GM23248 (cell line): Measurements from ENCODE around the gene ZNF304. TPM values are rescaled to one million over a fixed set of nuclear protein-coding genes. Genes with fewer than 3 reads are reported as not detected.

Experiments
- DNase-seq: peaks from one replicate; pipeline ENCODE4 v3.0.0-alpha.2; 2015
- H2AFZ ChIP-seq: fragments of 200-600 bp; sonication (generic); 2 replicates; pipeline ENCODE4 v1.6.1; 2016; ENCODE audit warnings: antibody characterized with exemption
- H3F3A ChIP-seq: fragments of 200-600 bp; sonication (generic); 2 replicates; pipeline ENCODE4 v1.6.1; 2016; ENCODE audit warnings: mild to moderate bottlenecking, antibody characterized with exemption, mixed run types; ENCODE audit not compliant: insufficient read depth
- H3K27ac ChIP-seq: fragments of 200-600 bp; sonication (generic); 2 replicates; pipeline ENCODE4 v1.5.1; 2016; ENCODE audit warnings: mild to moderate bottlenecking
- H3K27me3 ChIP-seq: fragments of 200-600 bp; sonication (generic); replicated peaks from 2 replicates; pipeline ENCODE4 v1.6.1; 2016; ENCODE audit warnings: mild to moderate bottlenecking; ENCODE audit not compliant: insufficient read depth
- H3K36me3 ChIP-seq: fragments of 200-600 bp; sonication (generic); 2 replicates; pipeline ENCODE4 v1.6.1; 2016; ENCODE audit warnings: low read depth, mild to moderate bottlenecking
- H3K4me1 ChIP-seq: fragments of 200-600 bp; sonication (generic); 2 replicates; pipeline ENCODE4 v1.6.1; 2016; ENCODE audit warnings: mild to moderate bottlenecking; ENCODE audit not compliant: insufficient read depth
- H3K4me2 ChIP-seq: fragments of 200-600 bp; sonication (generic); one replicate; pipeline ENCODE4 v1.6.1; 2016; ENCODE audit warnings: mild to moderate bottlenecking; ENCODE audit not compliant: unreplicated experiment
- H3K4me3 ChIP-seq: fragments of 200-600 bp; sonication (generic); 2 replicates; pipeline ENCODE4 v1.5.1; 2016; ENCODE audit warnings: mild to moderate bottlenecking
- H3K79me2 ChIP-seq: fragments of 200-600 bp; sonication (generic); 2 replicates; pipeline ENCODE4 v1.6.1; 2016; ENCODE audit warnings: mild to moderate bottlenecking; ENCODE audit not compliant: insufficient read depth
- H3K9ac ChIP-seq: fragments of 200-600 bp; sonication (generic); 2 replicates; pipeline ENCODE4 v1.6.1; 2016; ENCODE audit warnings: mild to moderate bottlenecking
- H3K9me2 ChIP-seq: fragments of 200-600 bp; sonication (generic); 2 replicates; pipeline ENCODE4 v1.6.1; 2016; ENCODE audit warnings: mixed run types, mild to moderate bottlenecking, moderate library complexity; ENCODE audit not compliant: insufficient read depth
- H3K9me3 ChIP-seq: fragments of 200-600 bp; sonication (generic); one replicate; pipeline ENCODE4 v1.6.1; 2017; ENCODE audit warnings: low read depth
- H4K20me1 ChIP-seq: fragments of 200-600 bp; sonication (generic); 2 replicates; pipeline ENCODE4 v1.6.0; 2016; ENCODE audit not compliant: insufficient read depth
- EZH2 ChIP-seq: fragments of 200-600 bp; sonication (generic); IDR thresholded peaks from 2 replicates; pipeline ENCODE4 v1.6.1; 2018; ENCODE audit warnings: antibody characterized with exemption, mild to moderate bottlenecking; ENCODE audit not compliant: insufficient read depth, poor library complexity, severe bottlenecking
- EZH2phosphoT487 ChIP-seq: fragments of 200-600 bp; sonication (generic); IDR thresholded peaks from 2 replicates; pipeline ENCODE4 v1.6.1; 2018; ENCODE audit warnings: antibody characterized with exemption, moderate library complexity, mild to moderate bottlenecking, low read depth; ENCODE audit not compliant: insufficient read depth
- WGBS, 2 experiments: methylation state at CpG; one replicate each; pipeline ENCODE4 v1.1.6; 2015 to 2017; ENCODE audit warnings: low lambda C conversion rate in 2 of 2, low coverage in 1 of 2; ENCODE audit errors: missing lambda C conversion rate in 2 of 2; 5-methylcytosine and 5-hydroxymethylcytosine counted together
- in situ Hi-C: fragments of 300-500 bp; cut with MboI; formaldehyde crosslinking; loops from 2 replicates; pipeline ENCODE4 v1.15.0; 2020
- polyA plus RNA-seq: library from polyadenylated mRNA; unstranded; fragments of >200 nt; fragmentation: Nextera tagmentation; extraction: Ambion mirVana; gene quantifications from 2 replicates; pipeline ENCODE4 v1.2.1, GENCODE V29; 2016
- total RNA-seq: library from RNA; depleted of rRNA; stranded (reverse); fragments of >200 nt; shearing (Covaris generic); gene quantifications from 2 replicates; pipeline ENCODE4 v1.2.3, GENCODE V29; 2014; rRNA removed

The ZNF304 gene
- total and polyA plus RNA-seq, 2 experiments from 2014 or later = 4.2 to 7.8 TPM

GRCh38 chr19:57398868-57399267, 47.8 kb downstream of the ZNF304 start:
- Histone ChIP-seq H4K20me1 (no peaks in the 10 kb centered on the region), H3K4me2 (no peak overlapping the region), H3K9ac (no peak overlapping the region), H3K4me1 (no peaks in the 10 kb centered on the region), H3K27ac (no peak overlapping the region), H3K9me2 (no peaks in the 10 kb centered on the region), H3K79me2 (peaks cover 58% of the 10 kb centered on the region), H3K4me3 (no peak overlapping the region), H3F3A (no peaks in the 10 kb centered on the region), H3K9me3 (no peaks in the 10 kb centered on the region), H2AFZ (no peak overlapping the region), H3K36me3 (peaks cover 9% of the 10 kb centered on the region; the same call in 1 of the 2 replicates), H3K27me3 (no peaks in the 10 kb centered on the region)
- no peak for DNase-seq
- 94 to 96% methylated on average over 5 of the region's 5 CpGs for WGBS, 2 experiments
- TF ChIP-seq EZH2 (no peak), EZH2phosphoT487 (no peak)
- in situ Hi-C loops = no loop called here

- no peak for TF ChIP-seq EZH2
- TF ChIP-seq EZH2phosphoT487 = no peak
- 97 to 98% methylated on average over 9 of the region's 9 CpGs for WGBS, 2 experiments
- H3K4me2 ChIP-seq = no peak overlapping the region
Observed at GRCh38 chr19:57403737-57404563, 52.9 kb downstream of the ZNF304 start.

GRCh38 chr19:57406516-57407123, 55.5 kb downstream of the ZNF304 start:
- Histone ChIP-seq H3K9me3 (no peaks in the 10 kb centered on the region), H2AFZ (no peak overlapping the region), H3K4me3 (no peak overlapping the region), H3K79me2 (peaks cover 12% of the 10 kb centered on the region), H3K9me2 (no peaks in the 10 kb centered on the region), H3F3A (peaks cover 14% of the 10 kb centered on the region; the same call in 1 of the 2 replicates), H3K36me3 (no peaks in the 10 kb centered on the region), H3K4me1 (no peaks in the 10 kb centered on the region), H3K9ac (no peak overlapping the region), H4K20me1 (no peaks in the 10 kb centered on the region), H3K27ac (no peak overlapping the region), H3K4me2 (no peak overlapping the region), H3K27me3 (no peaks in the 10 kb centered on the region)
- DNase-seq = peak; percentile 80
- WGBS, 2 experiments = 14 to 19% methylated on average over 8 of the region's 8 CpGs
- in situ Hi-C loops = no loop called here
- TF ChIP-seq EZH2phosphoT487 = no peak
- no peak for TF ChIP-seq EZH2

More at GRCh38 chr19:57403737-57404563, 52.9 kb downstream of the ZNF304 start:
- Histone ChIP-seq H3K4me1 (no peaks in the 10 kb centered on the region), H3K9ac (no peak overlapping the region), H3K36me3 (peaks cover 5% of the 10 kb centered on the region; the same call in 1 of the 2 replicates), H4K20me1 (no peaks in the 10 kb centered on the region), H3K79me2 (peaks cover 14% of the 10 kb centered on the region; the same call in 1 of the 2 replicates), H3K4me3 (no peak overlapping the region), H3K9me3 (no peaks in the 10 kb centered on the region), H2AFZ (no peak overlapping the region), H3F3A (no peaks in the 10 kb centered on the region), H3K9me2 (no peaks in the 10 kb centered on the region), H3K27me3 (no peaks in the 10 kb centered on the region), H3K27ac (no peak overlapping the region)
- in situ Hi-C loops = no loop called here
- no peak for DNase-seq

Other genes starting within 250 kb of the ZNF304 start
- gene USP29, start 231.3 kb upstream of the ZNF304 start, total RNA-seq = not detected in 2 replicates
- gene USP29, start 231.3 kb upstream of the ZNF304 start, polyA plus RNA-seq = not detected in 2 replicates
- gene ZIM3, start 206.1 kb upstream of the ZNF304 start, total RNA-seq = not detected in 2 replicates
- gene ZIM3, start 206.1 kb upstream of the ZNF304 start, polyA plus RNA-seq = not detected in 2 replicates
- gene DUXA, start 183.8 kb upstream of the ZNF304 start, total RNA-seq = not detected in 2 replicates
- not detected in 2 replicates for gene DUXA, start 183.8 kb upstream of the ZNF304 start, polyA plus RNA-seq
- gene ZNF264, start 159.8 kb upstream of the ZNF304 start, total RNA-seq = 15.8 and 23.5 TPM in 2 replicates
- gene ZNF264, start 159.8 kb upstream of the ZNF304 start, polyA plus RNA-seq = 3.4 and 3.8 TPM in 2 replicates
- 0.25 and 1.3 TPM in 2 replicates for gene AURKC, start 120.2 kb upstream of the ZNF304 start, total RNA-seq
- 0.23 and 0.43 TPM in 2 replicates for gene AURKC, start 120.2 kb upstream of the ZNF304 start, polyA plus RNA-seq
- 15.8 and 15.9 TPM in 2 replicates for gene ZNF805, start 110.6 kb upstream of the ZNF304 start, total RNA-seq
- 2.1 and 3.2 TPM in 2 replicates for gene ZNF805, start 110.6 kb upstream of the ZNF304 start, polyA plus RNA-seq
- gene ZNF460, start 70.8 kb upstream of the ZNF304 start, total RNA-seq = 49.3 and 59.9 TPM in 2 replicates
- 7.6 and 8.5 TPM in 2 replicates for gene ZNF460, start 70.8 kb upstream of the ZNF304 start, polyA plus RNA-seq
- 5.9 and 8.0 TPM in 2 replicates for gene ZNF543, start 30.8 kb upstream of the ZNF304 start, total RNA-seq
- gene ZNF543, start 30.8 kb upstream of the ZNF304 start, polyA plus RNA-seq = 1.7 and 2.3 TPM in 2 replicates
- gene TRAPPC2B, start 12.3 kb downstream of the ZNF304 start, total RNA-seq = 9.2 and 21.6 TPM in 2 replicates
- 30.3 and 33.0 TPM in 2 replicates for gene TRAPPC2B, start 12.3 kb downstream of the ZNF304 start, polyA plus RNA-seq
- gene ZNF547, start 12.3 kb downstream of the ZNF304 start, total RNA-seq = 1.4 and 2.1 TPM in 2 replicates
- 1.2 and 2.0 TPM in 2 replicates for gene ZNF547, start 12.3 kb downstream of the ZNF304 start, polyA plus RNA-seq
- gene ZNF548, start 38.6 kb downstream of the ZNF304 start, total RNA-seq = 11.1 and 20.3 TPM in 2 replicates
- gene ZNF548, start 38.6 kb downstream of the ZNF304 start, polyA plus RNA-seq = 6.8 and 6.9 TPM in 2 replicates
- 4.8 and 19.9 TPM in 2 replicates for gene ZNF17, start 59.9 kb downstream of the ZNF304 start, total RNA-seq
- gene ZNF17, start 59.9 kb downstream of the ZNF304 start, polyA plus RNA-seq = 3.5 and 4.1 TPM in 2 replicates
- gene ZNF749, start 84.1 kb downstream of the ZNF304 start, total RNA-seq = 2.4 and 3.6 TPM in 2 replicates
- 15.8 and 17.5 TPM in 2 replicates for gene ZNF749, start 84.1 kb downstream of the ZNF304 start, polyA plus RNA-seq
- 0.32 and 1.5 TPM in 2 replicates for gene VN1R1, start 105.9 kb downstream of the ZNF304 start, total RNA-seq
- 0.58 and 0.68 TPM in 2 replicates for gene VN1R1, start 105.9 kb downstream of the ZNF304 start, polyA plus RNA-seq
- 13.6 and 13.7 TPM in 2 replicates for gene ZNF772, start 126.3 kb downstream of the ZNF304 start, total RNA-seq
- gene ZNF772, start 126.3 kb downstream of the ZNF304 start, polyA plus RNA-seq = 4.1 and 5.8 TPM in 2 replicates
- 13.9 and 29.0 TPM in 2 replicates for gene ZNF419, start 136.5 kb downstream of the ZNF304 start, total RNA-seq
- gene ZNF419, start 136.5 kb downstream of the ZNF304 start, polyA plus RNA-seq = 7.5 and 8.7 TPM in 2 replicates
- gene ZNF773, start 148.7 kb downstream of the ZNF304 start, total RNA-seq = 33.7 and 41.0 TPM in 2 replicates
- gene ZNF773, start 148.7 kb downstream of the ZNF304 start, polyA plus RNA-seq = 18.6 and 22.2 TPM in 2 replicates
- gene ZNF549, start 176.1 kb downstream of the ZNF304 start, total RNA-seq = 3.5 and 5.6 TPM in 2 replicates
- gene ZNF549, start 176.1 kb downstream of the ZNF304 start, polyA plus RNA-seq = 3.5 and 4.2 TPM in 2 replicates
- 7.3 and 12.0 TPM in 2 replicates for gene ZNF550, start 208.6 kb downstream of the ZNF304 start, total RNA-seq
- 3.5 and 4.4 TPM in 2 replicates for gene ZNF550, start 208.6 kb downstream of the ZNF304 start, polyA plus RNA-seq
- 3.2 and 5.9 TPM in 2 replicates for gene ZNF416, start 227.6 kb downstream of the ZNF304 start, total RNA-seq
- gene ZNF416, start 227.6 kb downstream of the ZNF304 start, polyA plus RNA-seq = 4.9 and 5.8 TPM in 2 replicates
- 5.3 and 10.4 TPM in 2 replicates for gene ZIK1, start 232.9 kb downstream of the ZNF304 start, total RNA-seq
- gene ZIK1, start 232.9 kb downstream of the ZNF304 start, polyA plus RNA-seq = 3.2 and 3.4 TPM in 2 replicates
- 3.7 and 5.1 TPM in 2 replicates for gene ZNF530, start 248.6 kb downstream of the ZNF304 start, total RNA-seq
- gene ZNF530, start 248.6 kb downstream of the ZNF304 start, polyA plus RNA-seq = 2.4 and 2.6 TPM in 2 replicates